Common myeloid progenitor, CD34-positive (primary cell): Measurements from ENCODE around the gene BCAR3.

ENCODE experiments used
- CTCF ChIA-PET: fragments of 350-600 bp; sonication (Branson Sonifier 250); formaldehyde crosslinking; loops from one replicate; lab custom pipeline; 2021; ENCODE audit warnings: antibody characterized with exemption; lab: Charles Lee
- POLR2A ChIA-PET: fragments of 350-600 bp; sonication (Branson Sonifier 250); formaldehyde crosslinking; loops from one replicate; lab custom pipeline; 2021; ENCODE audit warnings: antibody characterized with exemption; lab: Charles Lee
- DNase-seq, 3 donors: peaks; one replicate each; pipeline versions ENCODE4 v3.0.0 to v3.0.0-alpha.2; 2013
- H3K27ac ChIP-seq, 2 experiments: 1 replicate in 1 of 2; 2 replicates in 1 of 2; pipeline ENCODE4 v1.7.0; 2013; ENCODE audit warnings: inconsistent platforms in 2 of 2, low read length in 2 of 2, mild to moderate bottlenecking in 2 of 2, low read depth in 1 of 2, moderate library complexity in 1 of 2; ENCODE audit not compliant: severe bottlenecking in 2 of 2, insufficient read depth in 1 of 2, poor library complexity in 1 of 2
- H3K27me3 ChIP-seq, 5 experiments: replicated peaks in 2 of 5; 1 replicate in 3 of 5; 2 replicates in 2 of 5; pipeline versions ENCODE4 v1.6.1 to v1.7.0; 2013; ENCODE audit warnings: low read length in 4 of 5, mild to moderate bottlenecking in 2 of 5, moderate library complexity in 2 of 5, inconsistent platforms in 1 of 5; ENCODE audit not compliant: insufficient read depth in 5 of 5, control insufficient read depth in 4 of 5
- H3K36me3 ChIP-seq, 4 experiments: 1 replicate in 2 of 4; 2 replicates in 2 of 4; pipeline versions ENCODE4 v1.6.1 to v1.7.0; 2013; ENCODE audit warnings: low read length in 3 of 4, control low read depth in 1 of 4, mild to moderate bottlenecking in 1 of 4; ENCODE audit not compliant: control insufficient read depth in 4 of 4, insufficient read depth in 4 of 4
- H3K4me1 ChIP-seq, 4 experiments: 1 replicate in 3 of 4; 2 replicates in 1 of 4; pipeline versions ENCODE4 v1.6.1 to v1.7.1; 2013; ENCODE audit warnings: low read length in 3 of 4, mild to moderate bottlenecking in 3 of 4, control low read depth in 1 of 4, inconsistent platforms in 1 of 4, moderate library complexity in 1 of 4; ENCODE audit not compliant: control insufficient read depth in 4 of 4, insufficient read depth in 4 of 4; ENCODE audit errors: control extremely low read depth in 1 of 4
- H3K4me3 ChIP-seq, 7 experiments: 1 replicate in 4 of 7; 2 replicates in 3 of 7; pipeline versions ENCODE4 v1.5.1 to v1.7.0; 2013; ENCODE audit warnings: mild to moderate bottlenecking in 7 of 7, low read length in 6 of 7, moderate library complexity in 6 of 7, inconsistent platforms in 2 of 7, low read depth in 2 of 7, control low read depth in 1 of 7; ENCODE audit not compliant: insufficient read depth in 4 of 7, control insufficient read depth in 1 of 7; ENCODE audit errors: extremely low read depth in 1 of 7
- H3K9me3 ChIP-seq, 5 experiments: 1 replicate in 4 of 5; 2 replicates in 1 of 5; pipeline versions ENCODE4 v1.6.1 to v1.7.1; 2013; ENCODE audit warnings: low read length in 4 of 5, mild to moderate bottlenecking in 2 of 5, inconsistent platforms in 1 of 5, low read depth in 1 of 5, moderate library complexity in 1 of 5; ENCODE audit not compliant: control insufficient read depth in 4 of 5, insufficient read depth in 2 of 5; ENCODE audit errors: control extremely low read depth in 1 of 5
- WGBS: methylation state at CpG from one replicate; pipeline ENCODE4 v1.1.5; 2013; ENCODE audit not compliant: insufficient coverage; 5-methylcytosine and 5-hydroxymethylcytosine counted together

The BCAR3 gene

DNA sequence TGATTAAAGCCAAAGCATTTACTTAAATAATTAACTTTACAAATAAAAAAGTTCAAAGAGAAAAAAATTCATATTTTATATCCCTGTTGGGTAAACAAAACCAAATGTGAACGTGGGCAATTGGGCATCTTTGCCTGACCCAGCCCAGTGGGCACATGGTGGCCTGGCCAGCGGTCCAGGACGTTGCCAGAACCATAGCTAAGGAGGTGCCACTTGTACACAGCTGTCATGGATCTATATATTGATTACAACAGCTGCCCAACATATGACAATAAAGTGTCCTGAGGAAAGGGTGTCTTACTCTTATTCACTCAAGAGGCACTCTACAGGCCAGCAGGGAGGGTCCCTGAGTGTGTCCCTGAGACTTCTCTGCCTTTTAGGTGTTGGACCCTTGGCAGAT is 78.5 kb downstream of the BCAR3 start:
- Histone ChIP-seq H3K27ac (no peak overlapping the region), H3K9me3 (no peaks in the 10 kb centered on the region), H3K4me3 (no peak overlapping the region), H3K4me1 (no peaks in the 10 kb centered on the region), H3K27me3 (peaks cover 0 to 1% (median 0%) of the 10 kb centered on the region in 5 experiments), H3K36me3 (no peaks in the 10 kb centered on the region)
- 80% methylated on average over 1 of the region's 3 CpGs for WGBS
- CTCF ChIA-PET, result no interaction called here
- DNase-seq, result no peak
- POLR2A ChIA-PET, result interaction anchor here (1.0 kb wide), 1 partner anchor 11 kb away, joined by 3 read pairs; no protein-coding TSS in a partner anchor

DNA sequence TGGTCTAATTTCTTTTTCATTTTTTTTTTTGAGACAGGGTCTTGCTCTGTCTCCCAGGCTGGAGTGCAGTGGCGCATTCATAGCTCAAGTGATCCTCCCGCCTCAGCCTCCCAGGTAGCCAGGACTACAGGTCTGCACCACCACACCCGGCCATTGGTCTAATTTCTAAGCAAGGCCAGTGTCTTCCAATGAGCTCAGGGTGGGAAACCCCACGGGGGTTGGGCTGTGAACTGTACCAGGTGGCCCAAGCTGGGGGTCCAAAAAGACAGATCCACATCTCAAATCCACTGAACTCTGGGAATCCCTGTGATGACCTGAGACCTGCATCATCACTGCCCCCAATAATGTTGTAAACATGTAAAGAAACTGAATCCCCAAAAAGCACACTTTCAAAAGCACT is 79.5 kb downstream of the BCAR3 start:
- ChIA-PET POLR2A (no interaction called here), CTCF (interaction anchor here (1.0 kb wide), 1 partner anchor 10 kb away, joined by 3 read pairs; no protein-coding TSS in a partner anchor)
- H3K4me3 ChIP-seq, result no peak overlapping the region
- no peaks in the 10 kb centered on the region for H3K36me3 ChIP-seq
- H3K9me3 ChIP-seq, result no peaks in the 10 kb centered on the region
- H3K4me1 ChIP-seq, result no peaks in the 10 kb centered on the region
- DNase-seq, result no peak
- no peak overlapping the region for H3K27ac ChIP-seq
- WGBS, result 100% methylated on average over 4 of the region's 4 CpGs
- peaks cover 0 to 1% (median 0%) of the 10 kb centered on the region in 5 experiments for H3K27me3 ChIP-seq

DNA sequence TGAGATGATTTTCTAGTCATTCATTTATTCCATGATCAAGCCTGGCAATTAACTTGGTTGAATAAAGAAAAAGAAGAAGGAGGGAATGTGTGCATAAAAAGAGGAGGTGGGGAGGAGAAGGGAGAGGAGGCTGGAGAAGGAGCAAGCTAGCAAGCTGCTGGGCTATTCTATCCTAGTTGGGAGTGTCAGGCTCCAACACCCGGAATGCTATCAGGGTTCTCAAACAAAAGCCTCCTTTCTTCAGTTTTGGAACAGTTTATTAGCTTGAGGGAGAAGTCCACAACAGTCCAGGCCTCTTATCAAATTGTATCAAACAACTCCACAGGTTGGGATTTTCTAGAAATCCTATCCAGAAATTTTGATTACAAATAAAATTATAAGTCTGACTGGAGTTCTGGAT is 80.0 kb downstream of the BCAR3 start:
- no peak overlapping the region for H3K27ac ChIP-seq
- peaks cover 0 to under 1% (median 0%) of the 10 kb centered on the region in 5 experiments for H3K27me3 ChIP-seq
- no peaks in the 10 kb centered on the region for H3K4me1 ChIP-seq
- CTCF ChIA-PET, result interaction anchor here (1.0 to 1.2 kb wide), 2 partner anchors 9 to 14 kb away, joined by 3 read pairs; no protein-coding TSS in a partner anchor
- no peak overlapping the region for H3K4me3 ChIP-seq
- no peaks in the 10 kb centered on the region for H3K9me3 ChIP-seq
- no CpG with 5 or more reads among the region's 1 CpG for WGBS
- no peaks in the 10 kb centered on the region for H3K36me3 ChIP-seq
- POLR2A ChIA-PET, result no interaction called here
- DNase-seq, result no peak

DNA sequence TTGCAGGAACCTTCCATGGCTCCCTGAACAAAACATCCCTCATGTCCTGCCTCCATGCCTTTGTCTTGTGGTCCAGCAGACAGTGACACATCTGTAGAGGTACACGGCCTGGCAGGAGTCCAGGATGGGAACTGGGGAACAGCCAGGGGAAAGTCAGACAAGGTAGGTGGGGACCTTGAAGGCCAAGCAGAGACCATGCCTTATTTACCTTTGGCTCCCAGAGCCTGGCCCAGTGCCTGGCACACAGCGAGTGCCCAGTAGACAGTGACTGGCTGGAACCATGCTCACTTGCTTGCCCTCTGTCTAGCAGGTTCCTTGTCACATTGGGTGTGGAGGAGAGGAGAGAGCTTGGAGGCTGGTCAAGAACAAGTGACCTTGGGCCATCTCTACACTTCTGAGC is 81.0 kb downstream of the BCAR3 start:
- no peaks in the 10 kb centered on the region for H3K4me1 ChIP-seq
- POLR2A ChIA-PET, result no interaction called here

DNA sequence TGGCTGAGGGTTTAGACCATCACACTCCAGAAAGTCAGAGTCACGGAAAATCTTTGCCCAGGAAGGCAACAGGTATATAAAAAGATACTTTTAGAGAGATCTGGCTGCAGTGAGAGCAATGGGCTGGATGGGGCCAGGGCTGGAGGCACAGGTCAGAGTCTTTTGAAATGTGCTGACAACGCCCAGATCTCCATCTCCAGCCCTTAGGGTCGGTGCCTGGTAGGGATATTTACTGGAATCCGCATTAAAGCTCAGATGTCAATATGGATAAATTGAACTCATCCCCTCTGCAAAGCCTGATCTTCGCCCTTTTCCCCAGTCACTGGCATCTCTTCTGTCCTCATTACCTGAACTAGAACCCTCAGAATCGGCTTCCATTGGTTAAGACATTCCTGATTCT is 82.2 kb downstream of the BCAR3 start:
- ChIA-PET POLR2A (no interaction called here), CTCF (interaction anchor here (1.1 kb wide), 1 partner anchor 113 kb away, joined by 3 read pairs; no protein-coding TSS in a partner anchor)
- Histone ChIP-seq H3K27me3 (no peaks in the 10 kb centered on the region), H3K9me3 (no peaks in the 10 kb centered on the region), H3K36me3 (no peaks in the 10 kb centered on the region), H3K4me1 (no peaks in the 10 kb centered on the region), H3K27ac (no peak overlapping the region), H3K4me3 (no peak overlapping the region)
- WGBS, result 98% methylated on average over 6 of the region's 6 CpGs
- DNase-seq, result no peak

More for the DNA sequence above, 81.0 kb downstream of the BCAR3 start:
- WGBS, result 100% methylated on average over 2 of the region's 2 CpGs
- Histone ChIP-seq H3K27ac (no peak overlapping the region), H3K36me3 (no peaks in the 10 kb centered on the region), H3K27me3 (no peaks in the 10 kb centered on the region), H3K9me3 (no peaks in the 10 kb centered on the region), H3K4me3 (no peak overlapping the region)
- CTCF ChIA-PET, result interaction anchor here (1.1 to 1.2 kb wide), 2 partner anchors 13 to 114 kb away, joined by 3 read pairs; no protein-coding TSS in a partner anchor
- DNase-seq, result no peak

DNA sequence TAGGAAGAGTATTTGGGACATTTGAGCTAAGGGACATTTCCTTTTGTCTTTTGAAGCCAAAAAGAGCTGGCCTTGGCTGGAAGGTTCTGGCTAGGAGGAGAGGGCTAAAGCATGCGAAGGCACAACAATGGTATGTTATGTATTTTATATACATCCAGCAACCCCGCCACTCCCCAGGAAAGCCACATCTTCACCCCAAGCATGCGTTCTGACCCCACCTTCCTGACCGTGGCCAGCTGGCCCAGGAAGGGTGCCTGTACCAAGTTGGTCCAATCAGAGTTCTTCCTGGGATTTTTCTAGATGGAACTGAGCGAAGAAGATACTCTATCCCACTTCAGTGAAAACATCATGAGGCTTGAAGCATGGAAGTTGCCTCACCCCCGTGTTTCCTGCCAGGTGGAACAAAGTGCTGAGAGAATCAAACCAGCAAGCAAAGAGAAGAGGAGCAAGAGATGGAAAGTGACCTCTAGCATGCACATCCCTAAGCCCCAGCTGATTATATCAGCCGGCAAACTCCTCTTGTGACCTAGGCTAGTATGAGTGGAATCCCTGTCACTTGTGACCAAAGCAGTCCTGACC is 82.7 kb downstream of the BCAR3 start:
- Histone ChIP-seq H3K4me3 (no peak overlapping the region), H3K36me3 (no peaks in the 10 kb centered on the region), H3K9me3 (no peaks in the 10 kb centered on the region), H3K27ac (no peak overlapping the region), H3K27me3 (no peaks in the 10 kb centered on the region), H3K4me1 (no peaks in the 10 kb centered on the region)
- CTCF ChIA-PET, result no interaction called here
- no peak for DNase-seq
- 96% methylated on average over 6 of the region's 7 CpGs for WGBS
- POLR2A ChIA-PET, result no interaction called here

DNA sequence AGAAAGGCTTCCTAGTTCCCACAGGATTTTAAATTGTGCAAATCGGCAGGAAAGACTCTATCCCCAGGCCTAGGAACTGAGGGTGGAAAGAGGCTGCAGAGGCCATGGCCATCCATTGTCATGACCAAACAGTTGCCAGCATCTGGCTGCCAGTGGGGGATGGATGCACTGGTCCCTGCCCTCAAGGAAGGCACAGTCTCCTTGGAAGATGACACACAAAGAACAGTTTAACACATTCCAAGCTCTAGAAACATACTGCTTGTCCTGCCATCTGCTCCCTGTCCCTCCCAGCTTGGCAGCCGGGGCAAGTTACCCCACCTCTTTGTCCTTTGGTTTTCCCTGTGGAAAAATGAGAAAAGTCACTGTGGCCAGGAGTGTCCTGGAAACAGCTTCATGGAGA is 83.2 kb downstream of the BCAR3 start:
- 83% methylated on average over 1 of the region's 2 CpGs for WGBS
- CTCF ChIA-PET, result no interaction called here
- POLR2A ChIA-PET, result no interaction called here
- no peaks in the 10 kb centered on the region for H3K9me3 ChIP-seq
- no peaks in the 10 kb centered on the region for H3K27me3 ChIP-seq
- no peak for DNase-seq
- no peak overlapping the region for H3K4me3 ChIP-seq
- no peak overlapping the region for H3K27ac ChIP-seq
- H3K36me3 ChIP-seq, result no peaks in the 10 kb centered on the region
- no peaks in the 10 kb centered on the region for H3K4me1 ChIP-seq
